Fibroblast of peridontal ligament (primary cell): ENCODE measurements around the gene EGLN1.

Source experiments
- DNase-seq: peaks from one replicate; pipeline ENCODE4 v3.0.0-alpha.2; 2010; ENCODE audit errors: extremely low read depth

EGLN1 gene

GRCh38 chr1:231334079-231334666 lies 87.9 kb downstream of the EGLN1 start:
- DNase-seq = no peak

DNA sequence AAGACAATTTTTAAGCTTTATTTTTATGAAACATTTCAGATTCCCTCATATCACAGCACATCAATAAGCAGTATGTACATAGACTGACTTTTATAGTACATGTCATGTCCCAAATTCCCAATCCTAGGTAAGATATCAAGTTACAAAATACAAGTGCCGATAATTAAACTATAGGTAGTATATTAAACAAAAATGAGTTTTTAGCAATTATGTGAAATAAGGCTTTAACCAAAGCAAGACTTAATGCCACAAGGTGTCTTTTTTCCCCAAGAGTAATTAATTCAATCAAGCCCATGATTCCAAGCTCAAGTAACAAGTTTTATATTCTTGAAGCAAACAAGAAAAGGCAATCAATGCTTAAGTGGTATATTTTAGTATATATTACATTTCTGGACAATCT lies 89.3 kb downstream of the EGLN1 start:
- no peak for DNase-seq

- no peak for DNase-seq
These were observed 92.6 kb downstream of the EGLN1 start for GRCh38 chr1:231329483-231329882.

DNA sequence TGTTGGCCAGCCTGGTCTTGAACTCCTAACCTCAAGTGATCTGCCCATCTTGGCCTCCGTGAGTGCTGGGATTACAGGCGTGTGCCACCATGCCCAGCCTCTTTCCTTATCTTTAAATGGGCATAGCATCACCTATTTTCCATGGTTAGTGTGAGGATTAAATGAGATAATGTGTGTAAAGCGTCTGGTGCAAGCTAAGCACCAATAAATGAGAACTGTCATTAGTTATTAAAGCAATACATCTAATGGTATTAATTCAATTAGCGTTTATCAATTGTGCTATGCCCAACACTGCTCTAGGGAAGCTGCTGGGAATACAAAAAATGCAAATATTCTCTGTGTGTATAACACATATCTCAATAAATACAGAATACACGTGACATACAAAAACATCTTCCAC lies 94.5 kb downstream of the EGLN1 start:
- DNase-seq = no peak

DNA sequence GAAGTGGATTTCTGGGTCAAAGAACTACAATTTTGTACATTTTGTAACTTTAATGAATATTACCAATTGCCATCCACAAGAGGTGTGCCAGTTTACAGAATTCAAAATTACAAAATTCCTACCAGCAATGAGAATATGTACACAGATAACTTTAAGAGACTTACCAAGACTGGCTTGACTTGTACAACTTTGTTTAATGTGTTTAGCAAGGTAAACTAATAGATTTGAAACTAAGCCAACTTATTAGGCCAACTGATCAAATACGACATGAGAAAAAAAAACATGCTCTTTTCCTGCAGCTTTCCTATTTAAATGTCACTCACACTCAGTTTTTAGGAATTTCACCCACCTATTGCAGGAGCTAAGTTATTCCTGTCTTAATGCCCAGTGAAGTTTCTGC lies 95.8 kb downstream of the EGLN1 start:
- no peak for DNase-seq

- DNase-seq = no peak
These were observed 97.4 kb downstream of the EGLN1 start for GRCh38 chr1:231324660-231325059.

- DNase-seq = no peak
These were observed 99.1 kb downstream of the EGLN1 start for GRCh38 chr1:231322880-231323530.

DNA sequence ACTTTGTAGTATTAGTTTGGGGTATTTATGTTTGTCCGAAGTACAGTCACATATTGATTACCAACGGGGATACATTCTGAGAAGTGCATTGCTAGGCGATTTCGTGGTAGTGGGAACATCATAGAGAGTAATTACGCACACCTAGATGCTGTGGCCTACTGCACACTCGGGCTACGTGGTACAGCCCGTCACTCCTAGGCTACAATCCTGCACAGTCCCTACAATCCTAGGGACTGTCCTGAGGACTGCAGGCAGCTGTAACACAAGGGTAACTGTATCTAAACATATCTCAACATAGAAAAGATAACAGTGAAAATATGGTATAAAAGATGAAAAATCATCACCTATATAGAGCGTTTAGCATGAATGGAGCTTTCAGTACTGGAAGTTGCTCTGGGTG lies 103.0 kb downstream of the EGLN1 start:
- DNase-seq = no peak

DNA sequence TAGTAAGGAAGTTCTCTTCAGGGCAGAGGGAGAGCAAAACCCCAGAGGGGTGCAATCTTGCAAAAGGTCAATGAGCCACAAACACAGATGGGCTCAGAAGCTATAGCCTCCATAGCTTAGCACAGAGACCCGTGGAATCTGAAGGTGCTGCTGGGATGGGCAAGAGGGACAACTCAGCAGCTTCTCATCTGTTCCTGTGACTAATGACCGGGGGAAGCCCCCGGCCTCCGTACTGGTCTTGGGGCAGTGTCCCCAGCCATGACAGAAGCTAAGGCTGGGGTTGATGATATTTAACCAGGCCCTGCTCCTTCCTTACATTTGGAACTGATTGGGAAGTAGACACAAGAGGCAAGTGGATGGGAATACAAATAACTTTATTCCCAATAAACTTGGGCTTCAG lies 103.5 kb downstream of the EGLN1 start:
- DNase-seq = no peak

GRCh38 chr1:231318015-231318355 lies 104.1 kb downstream of the EGLN1 start:
- DNase-seq = no peak

DNA sequence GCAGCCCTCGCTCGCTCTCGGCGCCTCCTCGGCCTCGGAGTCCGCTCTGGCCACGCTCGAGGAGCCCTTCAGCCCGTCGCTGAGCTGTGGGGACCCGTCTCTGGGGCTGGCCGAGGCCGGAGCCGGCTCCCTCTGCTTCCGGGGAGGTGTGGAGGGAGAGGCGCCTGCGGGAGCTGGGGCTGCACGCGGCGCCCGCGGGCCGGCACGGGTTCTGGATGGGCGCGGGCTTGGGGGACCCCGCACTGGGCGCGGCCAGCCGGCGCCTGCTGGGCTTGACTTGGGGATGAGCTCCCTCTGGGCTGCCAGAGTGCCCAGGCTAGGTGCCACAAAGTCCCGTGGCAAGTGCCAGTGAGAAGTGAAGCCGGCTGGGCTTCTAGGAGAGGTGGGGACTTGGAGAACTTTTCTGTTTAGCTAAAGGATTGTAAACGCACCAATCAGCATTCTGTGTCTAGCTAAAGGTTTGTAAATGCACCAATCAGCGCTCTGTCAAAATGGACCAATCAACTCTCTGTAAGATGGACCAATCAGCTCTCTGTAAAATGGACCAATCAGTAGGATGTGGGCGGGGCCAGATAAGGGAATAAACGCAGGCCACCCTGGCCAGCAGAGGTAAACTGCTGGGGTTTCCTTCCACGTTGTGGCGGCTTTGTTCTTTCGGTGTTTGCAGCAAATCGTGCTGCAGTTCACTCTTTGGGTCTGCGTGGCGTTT lies 104.6 kb downstream of the EGLN1 start:
- no peak for DNase-seq

GRCh38 chr1:231315887-231316286 lies 106.2 kb downstream of the EGLN1 start:
- no peak for DNase-seq
